ENCODE measurements around the gene PTPMT1.

GRCh38 chr11:47578524-47579494, 13.4 kb downstream of the PTPMT1 start, which contains the start of the genes KBTBD4 and NDUFS3:
- TF ChIP-seq, protein P1, sequence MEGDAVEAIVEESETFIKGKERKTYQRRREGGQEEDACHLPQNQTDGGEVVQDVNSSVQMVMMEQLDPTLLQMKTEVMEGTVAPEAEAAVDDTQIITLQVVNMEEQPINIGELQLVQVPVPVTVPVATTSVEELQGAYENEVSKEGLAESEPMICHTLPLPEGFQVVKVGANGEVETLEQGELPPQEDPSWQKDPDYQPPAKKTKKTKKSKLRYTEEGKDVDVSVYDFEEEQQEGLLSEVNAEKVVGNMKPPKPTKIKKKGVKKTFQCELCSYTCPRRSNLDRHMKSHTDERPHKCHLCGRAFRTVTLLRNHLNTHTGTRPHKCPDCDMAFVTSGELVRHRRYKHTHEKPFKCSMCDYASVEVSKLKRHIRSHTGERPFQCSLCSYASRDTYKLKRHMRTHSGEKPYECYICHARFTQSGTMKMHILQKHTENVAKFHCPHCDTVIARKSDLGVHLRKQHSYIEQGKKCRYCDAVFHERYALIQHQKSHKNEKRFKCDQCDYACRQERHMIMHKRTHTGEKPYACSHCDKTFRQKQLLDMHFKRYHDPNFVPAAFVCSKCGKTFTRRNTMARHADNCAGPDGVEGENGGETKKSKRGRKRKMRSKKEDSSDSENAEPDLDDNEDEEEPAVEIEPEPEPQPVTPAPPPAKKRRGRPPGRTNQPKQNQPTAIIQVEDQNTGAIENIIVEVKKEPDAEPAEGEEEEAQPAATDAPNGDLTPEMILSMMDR (IDR thresholded peaks at IDR 0.05) = peak in 1 of 3 donors; percentile 7
- TF ChIP-seq POLR2A (IDR thresholded peaks at IDR 0.05) = peak; percentile 61
- peak; percentile 93 to 98 (median 97) for TF ChIP-seq POLR2AphosphoS5 (IDR thresholded peaks at IDR 0.05)
